CD4-positive, alpha-beta T cell (primary cell): ENCODE measurements around the gene COA4. TPM values are rescaled to one million over a fixed set of nuclear protein-coding genes. Genes with fewer than 3 reads are reported as not detected.

Source experiments
- ATAC-seq: fragments of 200-7000 bp; cut with Tn5 transposase; one replicate; pipeline ENCODE4 v1.10.0; 2022; ENCODE audit warnings: mild to moderate bottlenecking; ENCODE audit not compliant: poor library complexity
- CTCF ChIA-PET: fragments of 350-600 bp; sonication (Branson Sonifier 250); formaldehyde crosslinking; loops from one replicate; lab custom pipeline; 2021; ENCODE audit warnings: antibody characterized with exemption, inconsistent platforms; lab: Charles Lee
- POLR2A ChIA-PET: fragments of 350-600 bp; sonication (Branson Sonifier 250); formaldehyde crosslinking; loops from one replicate; lab custom pipeline; 2021; ENCODE audit warnings: antibody characterized with exemption, inconsistent platforms; lab: Charles Lee
- DNase-seq, 14 experiments: peaks; one replicate each; pipeline ENCODE4 v3.0.0-alpha.2; 2013 to 2020; ENCODE audit warnings: mixed read lengths in 2 of 14
- H3K27ac ChIP-seq, 2 donors: one replicate each; pipeline versions ENCODE4 v1.5.1 to v1.7.0; 2013; ENCODE audit warnings: low read length in 2 of 2, low read depth in 1 of 2, mild to moderate bottlenecking in 1 of 2
- H3K27me3 ChIP-seq, 2 experiments: 1 replicate in 1 of 2; 2 replicates in 1 of 2; pipeline versions ENCODE4 v1.6.1 to v1.7.0; 2013; ENCODE audit warnings: low read length in 2 of 2, control low read depth in 1 of 2, mild to moderate bottlenecking in 1 of 2, moderate library complexity in 1 of 2; ENCODE audit not compliant: insufficient read depth in 2 of 2, control insufficient read depth in 1 of 2
- H3K36me3 ChIP-seq: one replicate; pipeline ENCODE4 v1.6.1; 2013; ENCODE audit warnings: low read length, control low read depth; ENCODE audit not compliant: insufficient read depth
- H3K4me1 ChIP-seq: one replicate; pipeline ENCODE4 v1.6.1; 2013; ENCODE audit warnings: low read length, control low read depth; ENCODE audit not compliant: insufficient read depth
- H3K4me3 ChIP-seq: one replicate; pipeline ENCODE4 v1.5.1; 2013; ENCODE audit warnings: mild to moderate bottlenecking, low read length, moderate library complexity
- H3K9me3 ChIP-seq, 2 experiments: 1 replicate in 1 of 2; 2 replicates in 1 of 2; pipeline versions ENCODE4 v1.6.1 to v1.7.0; 2013; ENCODE audit warnings: low read length in 2 of 2, mild to moderate bottlenecking in 2 of 2, control low read depth in 1 of 2, moderate library complexity in 1 of 2; ENCODE audit not compliant: control insufficient read depth in 1 of 2, insufficient read depth in 1 of 2
- H3K27ac Mint-ChIP-seq: one replicate; pipeline ENCODE4 v1.8.0; 2020; ENCODE audit warnings: mixed read lengths
- H3K27me3 Mint-ChIP-seq: one replicate; pipeline ENCODE4 v1.8.0; 2021; ENCODE audit warnings: mixed read lengths
- H3K36me3 Mint-ChIP-seq: one replicate; pipeline ENCODE4 v1.8.0; 2021; ENCODE audit warnings: low read depth, mixed read lengths
- H3K4me1 Mint-ChIP-seq: one replicate; pipeline ENCODE4 v1.8.0; 2021; ENCODE audit warnings: low read depth, mixed read lengths
- H3K4me3 Mint-ChIP-seq: one replicate; pipeline ENCODE4 v1.8.0; 2020; ENCODE audit warnings: mild to moderate bottlenecking, mixed read lengths
- H3K9me3 Mint-ChIP-seq: one replicate; pipeline ENCODE4 v1.8.0; 2020; ENCODE audit warnings: mixed read lengths
- intact Hi-C, 2 experiments: fragments of 100-400 bp; cut with DNase I in 1 of 2; cut with micrococcal nuclease in 1 of 2; formaldehyde crosslinking; loops; one replicate each; pipeline versions ENCODE4 v1.15.1 to v1.9.0; 2023 to 2025; cut with DNase I, micrococcal nuclease
- total RNA-seq, 174 experiments: library from RNA in 2 of 174; stranded (reverse) in 2 of 174; gene quantifications; one replicate each; pipeline ENCODE4 v1.2.3 and lab custom pipeline; 2021 to 2026
- TF ChIP-seq, protein P1 (sequence below): fragments of 200-600 bp; IDR thresholded peaks from one replicate; pipeline ENCODE4 v1.8.0; 2022; ENCODE audit warnings: antibody characterized with exemption, mild to moderate bottlenecking

Gene COA4
- total RNA-seq, 2 experiments from 2014 or later, result 20.7 to 23.9 TPM

DNA sequence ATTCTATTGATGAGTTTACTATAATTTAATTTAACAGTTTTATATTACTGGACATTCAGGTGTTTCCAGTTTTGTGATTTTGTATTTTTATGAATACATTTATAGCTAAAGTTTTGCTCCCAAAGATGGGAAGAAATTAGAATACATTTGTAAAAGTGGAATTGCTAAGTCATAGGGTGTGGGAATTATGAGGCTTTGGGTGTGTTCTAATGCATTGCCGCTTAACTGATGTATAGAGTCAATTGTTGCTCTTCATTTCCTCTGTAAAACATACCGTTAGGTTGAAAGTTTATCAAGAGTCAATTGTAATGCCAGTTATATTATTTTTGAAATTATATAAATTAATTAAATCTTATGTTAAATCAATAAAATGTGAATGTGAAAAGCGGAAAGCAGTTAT is 16.4 kb upstream of the COA4 start:
- Histone ChIP-seq H3K9me3 (no peaks in the 10 kb centered on the region), H3K27ac (no peak overlapping the region), H3K27me3 (no peaks in the 10 kb centered on the region), H3K4me3 (no peak overlapping the region), H3K36me3 (peaks cover 46% of the 10 kb centered on the region), H3K4me1 (no peaks in the 10 kb centered on the region)
- H3K27me3 Mint-ChIP-seq, result no peaks in the 10 kb centered on the region
- H3K4me3 Mint-ChIP-seq, result no peak overlapping the region
- H3K27ac Mint-ChIP-seq, result no peak overlapping the region
- H3K36me3 Mint-ChIP-seq, result peaks cover 58% of the 10 kb centered on the region
- ATAC-seq (no peak), DNase-seq (no peak)
- intact Hi-C loops, result no loop called here
- ChIA-PET POLR2A (no interaction called here), CTCF (no interaction called here)
- H3K9me3 Mint-ChIP-seq, result no peaks in the 10 kb centered on the region
- no peaks in the 10 kb centered on the region for H3K4me1 Mint-ChIP-seq
- TF ChIP-seq, protein P1, sequence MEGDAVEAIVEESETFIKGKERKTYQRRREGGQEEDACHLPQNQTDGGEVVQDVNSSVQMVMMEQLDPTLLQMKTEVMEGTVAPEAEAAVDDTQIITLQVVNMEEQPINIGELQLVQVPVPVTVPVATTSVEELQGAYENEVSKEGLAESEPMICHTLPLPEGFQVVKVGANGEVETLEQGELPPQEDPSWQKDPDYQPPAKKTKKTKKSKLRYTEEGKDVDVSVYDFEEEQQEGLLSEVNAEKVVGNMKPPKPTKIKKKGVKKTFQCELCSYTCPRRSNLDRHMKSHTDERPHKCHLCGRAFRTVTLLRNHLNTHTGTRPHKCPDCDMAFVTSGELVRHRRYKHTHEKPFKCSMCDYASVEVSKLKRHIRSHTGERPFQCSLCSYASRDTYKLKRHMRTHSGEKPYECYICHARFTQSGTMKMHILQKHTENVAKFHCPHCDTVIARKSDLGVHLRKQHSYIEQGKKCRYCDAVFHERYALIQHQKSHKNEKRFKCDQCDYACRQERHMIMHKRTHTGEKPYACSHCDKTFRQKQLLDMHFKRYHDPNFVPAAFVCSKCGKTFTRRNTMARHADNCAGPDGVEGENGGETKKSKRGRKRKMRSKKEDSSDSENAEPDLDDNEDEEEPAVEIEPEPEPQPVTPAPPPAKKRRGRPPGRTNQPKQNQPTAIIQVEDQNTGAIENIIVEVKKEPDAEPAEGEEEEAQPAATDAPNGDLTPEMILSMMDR, result no peak

- no peak overlapping the region for H3K27ac ChIP-seq
- H3K4me3 ChIP-seq, result no peak overlapping the region
- Mint-ChIP-seq H3K4me1 (peaks cover 5% of the 10 kb centered on the region), H3K27ac (no peak overlapping the region), H3K27me3 (no peaks in the 10 kb centered on the region), H3K36me3 (peaks cover 64% of the 10 kb centered on the region), H3K4me3 (no peak overlapping the region), H3K9me3 (no peaks in the 10 kb centered on the region)
- intact Hi-C loops, result no loop called here
- H3K36me3 ChIP-seq, result peaks cover 46% of the 10 kb centered on the region
- TF ChIP-seq, protein P1, result no peak
- ChIA-PET CTCF (no interaction called here), POLR2A (interaction anchor here (0.7 kb wide), 1 partner anchor 740 kb away, joined by 3 read pairs; no protein-coding TSS in a partner anchor)
- ATAC-seq (no peak), DNase-seq (no peak)
- H3K4me1 ChIP-seq, result no peaks in the 10 kb centered on the region
- H3K9me3 ChIP-seq, result no peaks in the 10 kb centered on the region
- H3K27me3 ChIP-seq, result no peaks in the 10 kb centered on the region
Observed at GRCh38 chr11:73889536-73889935, 12.9 kb upstream of the COA4 start.

GRCh38 chr11:73889019-73889418 is 12.4 kb upstream of the COA4 start:
- peaks cover 48% of the 10 kb centered on the region for H3K36me3 ChIP-seq
- TF ChIP-seq, protein P1, result no peak
- no peak overlapping the region for H3K27ac Mint-ChIP-seq

More at GRCh38 chr11:73889019-73889418, 12.4 kb upstream of the COA4 start:
- Mint-ChIP-seq H3K27me3 (no peaks in the 10 kb centered on the region), H3K9me3 (no peaks in the 10 kb centered on the region), H3K4me3 (no peak overlapping the region), H3K36me3 (peaks cover 64% of the 10 kb centered on the region), H3K4me1 (peaks cover 5% of the 10 kb centered on the region)
- no peak for ATAC-seq
- POLR2A ChIA-PET, result interaction anchor here (0.7 kb wide), 1 partner anchor 741 kb away, joined by 3 read pairs; no protein-coding TSS in a partner anchor
- no peak overlapping the region for H3K27ac ChIP-seq
- no peaks in the 10 kb centered on the region for H3K4me1 ChIP-seq
- CTCF ChIA-PET, result no interaction called here
- H3K27me3 ChIP-seq, result no peaks in the 10 kb centered on the region
- intact Hi-C loops, result no loop called here
- no peak overlapping the region for H3K4me3 ChIP-seq
- DNase-seq, result no peak
- no peaks in the 10 kb centered on the region for H3K9me3 ChIP-seq
